CD14-positive monocyte (primary cell): ENCODE data around the gene SLC27A1. TPM values are rescaled to one million over a fixed set of nuclear protein-coding genes. Genes with fewer than 3 reads are reported as not detected.
A peak's percentile ranks its signal among the peaks of the same experiment; 100 is the strongest.

Experiments
- DNase-seq, 3 donors: peaks; one replicate each; pipeline ENCODE4 v3.0.0-alpha.2; 2011 to 2022
- H2AFZ ChIP-seq: 2 replicates; pipeline ENCODE4 v1.6.0; 2012; ENCODE audit warnings: mild to moderate bottlenecking, low read depth, low read length, inconsistent platforms; ENCODE audit not compliant: insufficient read depth, poor library complexity, severe bottlenecking
- H3K27ac ChIP-seq, 2 donors: 1 replicate in 1 of 2; 2 replicates in 1 of 2; pipeline ENCODE4 v1.5.1; 2012 to 2013; ENCODE audit warnings: low read length in 2 of 2, control low read depth in 1 of 2, inconsistent platforms in 1 of 2, low read depth in 1 of 2, mild to moderate bottlenecking in 1 of 2
- H3K27me3 ChIP-seq, 2 donors: one replicate each; pipeline versions ENCODE4 v1.6.0 to v1.6.1; 2011 to 2013; ENCODE audit warnings: low read length in 2 of 2; ENCODE audit not compliant: control insufficient read depth in 2 of 2, insufficient read depth in 2 of 2
- H3K36me3 ChIP-seq, 2 donors: replicated peaks in 1 of 2; 1 replicate in 1 of 2; 2 replicates in 1 of 2; pipeline versions ENCODE4 v1.5.1 to v1.6.1; 2012 to 2013; ENCODE audit warnings: low read length in 2 of 2, control low read depth in 1 of 2, inconsistent platforms in 1 of 2, mild to moderate bottlenecking in 1 of 2; ENCODE audit not compliant: insufficient read depth in 2 of 2, control insufficient read depth in 1 of 2
- H3K4me1 ChIP-seq, 2 donors: 1 replicate in 1 of 2; 2 replicates in 1 of 2; pipeline versions ENCODE4 v1.5.1 to v1.6.1; 2012 to 2013; ENCODE audit warnings: low read length in 2 of 2, control low read depth in 1 of 2, inconsistent platforms in 1 of 2, mild to moderate bottlenecking in 1 of 2, moderate library complexity in 1 of 2; ENCODE audit not compliant: insufficient read depth in 2 of 2, control insufficient read depth in 1 of 2
- H3K4me2 ChIP-seq: replicated peaks from 2 replicates; pipeline ENCODE3; 2012; ENCODE audit warnings: low read length, moderate library complexity, mild to moderate bottlenecking; ENCODE audit not compliant: poor library complexity, severe bottlenecking; ENCODE audit errors: extremely low read depth
- H3K4me3 ChIP-seq, 3 experiments: fragments of 200-600 bp in 1 of 3; sonication (generic) in 1 of 3; replicated peaks in 1 of 3; 1 replicate in 2 of 3; 2 replicates in 1 of 3; pipeline ENCODE4 v1.5.1; 2011 to 2013; ENCODE audit warnings: low read length in 3 of 3, mild to moderate bottlenecking in 3 of 3, control low read depth in 2 of 3, low read depth in 2 of 3, inconsistent platforms in 1 of 3, moderate library complexity in 1 of 3
- H3K79me2 ChIP-seq: 2 replicates; pipeline ENCODE4 v1.6.0; 2012; ENCODE audit warnings: mild to moderate bottlenecking, control low read depth, inconsistent platforms, low read length, moderate library complexity; ENCODE audit not compliant: insufficient read depth
- H3K9ac ChIP-seq: 2 replicates; pipeline ENCODE4 v1.6.0; 2017; ENCODE audit warnings: low read length, mild to moderate bottlenecking; ENCODE audit not compliant: insufficient read depth, poor library complexity, severe bottlenecking
- H3K9me3 ChIP-seq, 2 donors: replicated peaks in 1 of 2; 1 replicate in 1 of 2; 2 replicates in 1 of 2; pipeline versions ENCODE4 v1.5.1 to v1.6.1; 2012 to 2013; ENCODE audit warnings: low read length in 2 of 2, control low read depth in 1 of 2; ENCODE audit not compliant: control insufficient read depth in 1 of 2, insufficient read depth in 1 of 2
- H4K20me1 ChIP-seq: 2 replicates; pipeline ENCODE4 v1.6.0; 2012; ENCODE audit warnings: mild to moderate bottlenecking, low read length, control low read depth, moderate library complexity; ENCODE audit not compliant: insufficient read depth
- H3K27ac Mint-ChIP-seq, 7 donors: one replicate each; pipeline ENCODE4 v1.8.0; 2020; ENCODE audit warnings: mild to moderate bottlenecking in 7 of 7, mixed read lengths in 7 of 7, moderate library complexity in 6 of 7, inconsistent platforms in 2 of 7
- H3K27me3 Mint-ChIP-seq, 3 donors: one replicate each; pipeline ENCODE4 v1.8.0; 2021 to 2022; ENCODE audit warnings: low read depth in 3 of 3, mild to moderate bottlenecking in 3 of 3, mixed read lengths in 3 of 3, moderate library complexity in 3 of 3, inconsistent platforms in 1 of 3
- H3K36me3 Mint-ChIP-seq, 2 donors: one replicate each; pipeline ENCODE4 v1.8.0; 2020; ENCODE audit warnings: mixed read lengths in 2 of 2, inconsistent platforms in 1 of 2, mild to moderate bottlenecking in 1 of 2
- H3K4me1 Mint-ChIP-seq: one replicate; pipeline ENCODE4 v1.8.0; 2020; ENCODE audit warnings: mild to moderate bottlenecking, mixed read lengths
- H3K4me3 Mint-ChIP-seq, 2 donors: one replicate each; pipeline ENCODE4 v1.8.0; 2020; ENCODE audit warnings: mild to moderate bottlenecking in 2 of 2, mixed read lengths in 2 of 2, moderate library complexity in 1 of 2
- H3K9me3 Mint-ChIP-seq, 7 donors: one replicate each; pipeline ENCODE4 v1.8.0; 2020 to 2022; ENCODE audit warnings: mixed read lengths in 7 of 7, mild to moderate bottlenecking in 6 of 7, moderate library complexity in 6 of 7, inconsistent platforms in 2 of 7
- WGBS: methylation state at CpG from one replicate; pipeline ENCODE4 v1.1.5; 2013; ENCODE audit warnings: missing lambda C conversion rate; ENCODE audit not compliant: insufficient coverage; 5-methylcytosine and 5-hydroxymethylcytosine counted together
- intact Hi-C, 2 donors: fragments of 100-400 bp; cut with micrococcal nuclease; formaldehyde crosslinking; loops; one replicate each; pipeline versions ENCODE4 v1.15.0 to v1.15.1; 2023
- polyA plus RNA-seq, 3 donors: library from polyadenylated mRNA; depleted of rRNA in 1 of 3; unstranded in 2 of 3; stranded (reverse) in 1 of 3; fragments of 300-500 nt in 2 of 3; fragments of >200 nt in 1 of 3; fragmentation: Illumina TruSeq in 2 of 3; gene quantifications; 1 replicate in 2 of 3; 2 replicates in 1 of 3; pipeline ENCODE4 v1.2.3, GENCODE V29; 2012 to 2021
- TF ChIP-seq, protein P1 (sequence below): fragments of 200-600 bp; IDR thresholded peaks from one replicate; pipeline ENCODE4 v1.8.0; 2022; ENCODE audit warnings: antibody characterized with exemption, mild to moderate bottlenecking

Gene SLC27A1
- polyA plus RNA-seq, 3 donors, result 27.1 to 36.5 (median 27.6) TPM

DNA sequence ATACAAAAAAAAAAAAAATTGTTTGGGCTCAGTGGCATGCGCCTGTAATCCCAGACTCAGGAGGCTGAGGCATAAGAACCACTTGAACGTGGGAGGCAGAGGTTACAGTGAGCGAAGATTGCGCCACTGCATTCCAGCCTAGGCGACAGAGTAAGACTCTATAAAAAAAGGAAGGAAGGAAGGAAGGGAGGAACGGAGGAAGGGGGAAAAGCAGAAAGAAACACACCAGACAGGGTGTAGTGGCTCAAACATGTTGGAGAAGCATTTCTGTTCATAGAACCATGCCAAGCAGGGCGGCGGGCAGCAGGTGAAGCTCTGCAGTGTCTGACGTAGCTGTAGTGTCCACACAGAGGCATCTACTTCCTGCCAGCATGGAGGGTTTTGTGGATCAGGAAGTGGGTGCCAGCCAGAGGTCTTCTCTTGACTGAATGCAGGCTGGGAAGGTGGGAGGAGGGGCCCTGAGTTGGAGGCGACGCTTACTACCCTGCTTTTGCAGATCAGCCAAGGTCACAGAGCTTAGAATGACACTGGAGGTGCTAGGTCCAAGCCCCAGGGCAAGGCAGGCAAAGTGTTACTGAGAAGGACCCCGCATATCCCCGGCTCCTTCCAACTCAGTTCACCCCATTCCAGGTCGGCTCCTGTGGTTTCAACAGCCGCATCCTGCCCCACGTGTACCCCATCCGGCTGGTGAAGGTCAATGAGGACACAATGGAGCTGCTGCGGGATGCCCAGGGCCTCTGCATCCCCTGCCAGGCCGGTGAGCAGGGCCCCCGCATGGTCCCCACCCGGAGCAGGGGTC is 29.5 kb downstream of the SLC27A1 start:
- Histone ChIP-seq H2AFZ (peak overlapping the region; percentile 51), H3K4me1 (peaks cover 31 to 35% of the 10 kb centered on the region in 2 donors), H3K9me3 (no peaks in the 10 kb centered on the region), H4K20me1 (peaks cover 26% of the 10 kb centered on the region), H3K27ac (peak overlapping the region; percentile 51 to 79), H3K4me2 (peak overlapping the region; percentile 68), H3K36me3 (peaks cover 17 to 32% of the 10 kb centered on the region in 2 donors), H3K27me3 (no peaks in the 10 kb centered on the region), H3K79me2 (peaks cover 41% of the 10 kb centered on the region), H3K4me3 (peak overlapping the region in 1 of 3 experiments; percentile 60), H3K9ac (peak overlapping the region; percentile 37)
- TF ChIP-seq, protein P1, sequence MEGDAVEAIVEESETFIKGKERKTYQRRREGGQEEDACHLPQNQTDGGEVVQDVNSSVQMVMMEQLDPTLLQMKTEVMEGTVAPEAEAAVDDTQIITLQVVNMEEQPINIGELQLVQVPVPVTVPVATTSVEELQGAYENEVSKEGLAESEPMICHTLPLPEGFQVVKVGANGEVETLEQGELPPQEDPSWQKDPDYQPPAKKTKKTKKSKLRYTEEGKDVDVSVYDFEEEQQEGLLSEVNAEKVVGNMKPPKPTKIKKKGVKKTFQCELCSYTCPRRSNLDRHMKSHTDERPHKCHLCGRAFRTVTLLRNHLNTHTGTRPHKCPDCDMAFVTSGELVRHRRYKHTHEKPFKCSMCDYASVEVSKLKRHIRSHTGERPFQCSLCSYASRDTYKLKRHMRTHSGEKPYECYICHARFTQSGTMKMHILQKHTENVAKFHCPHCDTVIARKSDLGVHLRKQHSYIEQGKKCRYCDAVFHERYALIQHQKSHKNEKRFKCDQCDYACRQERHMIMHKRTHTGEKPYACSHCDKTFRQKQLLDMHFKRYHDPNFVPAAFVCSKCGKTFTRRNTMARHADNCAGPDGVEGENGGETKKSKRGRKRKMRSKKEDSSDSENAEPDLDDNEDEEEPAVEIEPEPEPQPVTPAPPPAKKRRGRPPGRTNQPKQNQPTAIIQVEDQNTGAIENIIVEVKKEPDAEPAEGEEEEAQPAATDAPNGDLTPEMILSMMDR, result no peak
- Mint-ChIP-seq H3K27me3 (peaks cover 0 to 4% (median 0%) of the 10 kb centered on the region in 3 donors), H3K9me3 (peaks cover 0 to 2% (median 0%) of the 10 kb centered on the region in 7 donors), H3K36me3 (peaks cover 32 to 56% of the 10 kb centered on the region in 2 donors), H3K4me1 (peaks cover 53% of the 10 kb centered on the region), H3K27ac (peak overlapping the region; percentile 83 to 94 (median 88)), H3K4me3 (peak overlapping the region; percentile 61 to 89)
- 15% methylated on average over 17 of the region's 21 CpGs for WGBS
- intact Hi-C loops, result no loop called here
- peak in 2 of 3 donors; percentile 55 to 58 for DNase-seq

DNA sequence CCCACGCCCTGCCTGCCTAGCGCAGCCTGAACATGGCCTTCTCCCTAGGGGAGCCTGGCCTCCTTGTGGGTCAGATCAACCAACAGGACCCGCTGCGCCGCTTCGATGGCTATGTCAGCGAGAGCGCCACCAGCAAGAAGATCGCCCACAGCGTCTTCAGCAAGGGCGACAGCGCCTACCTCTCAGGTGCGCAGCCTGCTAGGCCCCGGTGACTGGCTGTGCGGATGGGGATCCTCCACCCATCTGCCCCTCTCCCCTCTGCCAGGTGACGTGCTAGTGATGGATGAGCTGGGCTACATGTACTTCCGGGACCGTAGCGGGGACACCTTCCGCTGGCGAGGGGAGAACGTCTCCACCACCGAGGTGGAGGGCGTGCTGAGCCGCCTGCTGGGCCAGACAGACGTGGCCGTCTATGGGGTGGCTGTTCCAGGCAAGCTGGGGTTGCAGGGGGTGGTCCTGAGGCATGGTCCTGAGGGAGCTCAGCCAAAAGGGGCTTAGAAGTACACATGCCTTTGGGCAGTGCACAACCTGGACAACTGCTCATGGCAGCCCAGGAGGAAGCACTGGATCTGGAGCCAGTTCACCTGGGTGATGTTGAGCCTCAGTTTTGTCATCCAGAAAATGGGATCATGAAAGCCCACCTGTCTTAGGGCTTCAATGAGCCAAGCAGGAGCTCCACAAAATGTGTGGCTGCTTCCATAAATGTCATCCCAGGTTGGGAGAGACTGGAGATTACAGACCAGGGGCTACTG is 30.3 kb downstream of the SLC27A1 start:
- H3K27me3 Mint-ChIP-seq, result peaks cover 0 to 4% (median 0%) of the 10 kb centered on the region in 3 donors
- Histone ChIP-seq H3K4me2 (peak overlapping the region; percentile 68), H3K27me3 (no peaks in the 10 kb centered on the region), H3K4me1 (peaks cover 31 to 35% of the 10 kb centered on the region in 2 donors), H4K20me1 (peaks cover 29% of the 10 kb centered on the region), H3K27ac (peak overlapping the region; percentile 51 to 79), H3K9ac (peak overlapping the region; percentile 37), H2AFZ (peak overlapping the region; percentile 51), H3K36me3 (peaks cover 23 to 40% of the 10 kb centered on the region in 2 donors), H3K4me3 (peak overlapping the region in 1 of 3 experiments; percentile 60), H3K9me3 (no peaks in the 10 kb centered on the region), H3K79me2 (peaks cover 48% of the 10 kb centered on the region)
- H3K9me3 Mint-ChIP-seq, result peaks cover 0 to 2% (median 0%) of the 10 kb centered on the region in 7 donors
- peaks cover 36 to 64% of the 10 kb centered on the region in 2 donors for H3K36me3 Mint-ChIP-seq
- peaks cover 54% of the 10 kb centered on the region for H3K4me1 Mint-ChIP-seq
- peak overlapping the region in 4 of 7 donors; percentile 9 to 81 (median 48) for H3K27ac Mint-ChIP-seq
- WGBS, result 92% methylated on average over 26 of the region's 27 CpGs
- no peak for DNase-seq
- H3K4me3 Mint-ChIP-seq, result no peak overlapping the region
- TF ChIP-seq, protein P1, result no peak
- intact Hi-C loops, result no loop called here
